Osteocyte (in vitro differentiated cells): ENCODE data around the gene CAMKMT. TPM values are rescaled to one million over a fixed set of nuclear protein-coding genes. Genes with fewer than 3 reads are reported as not detected.

Experiments used
- DNase-seq: peaks from one replicate; pipeline ENCODE4 v3.0.0; 2021; ENCODE audit warnings: mixed read lengths; ENCODE audit not compliant: unreplicated experiment; ENCODE audit errors: extremely low spot score
- H3K27ac Mint-ChIP-seq: one replicate; pipeline ENCODE4 v1.8.0; 2021; ENCODE audit warnings: mild to moderate bottlenecking, mixed read lengths; ENCODE audit not compliant: unreplicated experiment
- H3K27me3 Mint-ChIP-seq: one replicate; pipeline ENCODE4 v1.8.0; 2021; ENCODE audit warnings: mixed read lengths; ENCODE audit not compliant: unreplicated experiment
- H3K36me3 Mint-ChIP-seq: one replicate; pipeline ENCODE4 v1.8.0; 2021; ENCODE audit warnings: mixed read lengths; ENCODE audit not compliant: unreplicated experiment
- H3K4me1 Mint-ChIP-seq: one replicate; pipeline ENCODE4 v1.8.0; 2021; ENCODE audit warnings: mixed read lengths; ENCODE audit not compliant: unreplicated experiment
- H3K4me3 Mint-ChIP-seq: one replicate; pipeline ENCODE4 v1.8.0; 2021; ENCODE audit warnings: mild to moderate bottlenecking, moderate library complexity, mixed read lengths; ENCODE audit not compliant: unreplicated experiment
- H3K9me3 Mint-ChIP-seq: one replicate; pipeline ENCODE4 v1.8.0; 2021; ENCODE audit warnings: mixed read lengths; ENCODE audit not compliant: unreplicated experiment
- CTCF ChIP-seq: fragments of 200-600 bp; sonication (generic); IDR thresholded peaks from 2 replicates; pipeline ENCODE4 v1.5.0; 2021; ENCODE audit warnings: antibody characterized with exemption, mild to moderate bottlenecking, moderate library complexity
- total RNA-seq: library from RNA; stranded (reverse); gene quantifications from 2 replicates; pipeline ENCODE4 v1.2.1, GENCODE V29; 2021

The CAMKMT gene
- total RNA-seq, 1 donor from 2014 or later, result 10.9 TPM

GRCh38 chr2:44533508-44533907, 171.8 kb downstream of the CAMKMT start:
- Mint-ChIP-seq H3K4me1 (peaks cover 5% of the 10 kb centered on the region), H3K27ac (no peak overlapping the region), H3K36me3 (peaks cover 11% of the 10 kb centered on the region), H3K27me3 (no peaks in the 10 kb centered on the region), H3K9me3 (peaks cover 12% of the 10 kb centered on the region), H3K4me3 (no peak overlapping the region)
- no peak for DNase-seq
- TF ChIP-seq CTCF, result no peak

GRCh38 chr2:44535376-44535775, 173.6 kb downstream of the CAMKMT start:
- H3K9me3 Mint-ChIP-seq, result peaks cover 12% of the 10 kb centered on the region
- no peaks in the 10 kb centered on the region for H3K27me3 Mint-ChIP-seq
- H3K27ac Mint-ChIP-seq, result no peak overlapping the region
- no peaks in the 10 kb centered on the region for H3K4me1 Mint-ChIP-seq
- H3K4me3 Mint-ChIP-seq, result no peak overlapping the region
- DNase-seq, result no peak
- H3K36me3 Mint-ChIP-seq, result peaks cover 11% of the 10 kb centered on the region
- TF ChIP-seq CTCF, result no peak

GRCh38 chr2:44537264-44537663, 175.5 kb downstream of the CAMKMT start:
- H3K4me3 Mint-ChIP-seq, result no peak overlapping the region
- no peak for TF ChIP-seq CTCF
- peaks cover 2% of the 10 kb centered on the region for H3K4me1 Mint-ChIP-seq
- no peak overlapping the region for H3K27ac Mint-ChIP-seq
- H3K36me3 Mint-ChIP-seq, result peaks cover 11% of the 10 kb centered on the region
- H3K27me3 Mint-ChIP-seq, result no peaks in the 10 kb centered on the region
- peaks cover 12% of the 10 kb centered on the region for H3K9me3 Mint-ChIP-seq
- no peak for DNase-seq

- Mint-ChIP-seq H3K27me3 (no peaks in the 10 kb centered on the region), H3K9me3 (no peaks in the 10 kb centered on the region), H3K36me3 (no peaks in the 10 kb centered on the region), H3K4me3 (no peak overlapping the region), H3K27ac (no peak overlapping the region), H3K4me1 (peaks cover 38% of the 10 kb centered on the region)
- no peak for TF ChIP-seq CTCF
- DNase-seq, result no peak
Measured at GRCh38 chr2:44542520-44542919, 180.8 kb downstream of the CAMKMT start.

- H3K36me3 Mint-ChIP-seq, result no peaks in the 10 kb centered on the region
- H3K9me3 Mint-ChIP-seq, result no peaks in the 10 kb centered on the region
- DNase-seq, result no peak
- TF ChIP-seq CTCF, result no peak
- H3K27ac Mint-ChIP-seq, result peak overlapping the region; percentile 56
- peaks cover 48% of the 10 kb centered on the region for H3K4me1 Mint-ChIP-seq
- no peak overlapping the region for H3K4me3 Mint-ChIP-seq
- no peaks in the 10 kb centered on the region for H3K27me3 Mint-ChIP-seq
Measured at GRCh38 chr2:44543773-44544725, 182.3 kb downstream of the CAMKMT start.
